Activated naive CD4-positive, alpha-beta T cell treated with anti-CD3 and anti-CD28 coated beads, Interleukin-2, amount 50 U/mL, for 16 hours (primary cell): Measurements from ENCODE around the gene CLK2.
"Not testable (repeated sequence)": the region's sequence is repeated elsewhere in the genome, so short reads cannot be mapped to it uniquely, and the experiment has no call there.

ENCODE experiments used
- DNase-seq: peaks from one replicate; pipeline ENCODE4 v3.0.0-alpha.2; 2020

The CLK2 gene

DNA sequence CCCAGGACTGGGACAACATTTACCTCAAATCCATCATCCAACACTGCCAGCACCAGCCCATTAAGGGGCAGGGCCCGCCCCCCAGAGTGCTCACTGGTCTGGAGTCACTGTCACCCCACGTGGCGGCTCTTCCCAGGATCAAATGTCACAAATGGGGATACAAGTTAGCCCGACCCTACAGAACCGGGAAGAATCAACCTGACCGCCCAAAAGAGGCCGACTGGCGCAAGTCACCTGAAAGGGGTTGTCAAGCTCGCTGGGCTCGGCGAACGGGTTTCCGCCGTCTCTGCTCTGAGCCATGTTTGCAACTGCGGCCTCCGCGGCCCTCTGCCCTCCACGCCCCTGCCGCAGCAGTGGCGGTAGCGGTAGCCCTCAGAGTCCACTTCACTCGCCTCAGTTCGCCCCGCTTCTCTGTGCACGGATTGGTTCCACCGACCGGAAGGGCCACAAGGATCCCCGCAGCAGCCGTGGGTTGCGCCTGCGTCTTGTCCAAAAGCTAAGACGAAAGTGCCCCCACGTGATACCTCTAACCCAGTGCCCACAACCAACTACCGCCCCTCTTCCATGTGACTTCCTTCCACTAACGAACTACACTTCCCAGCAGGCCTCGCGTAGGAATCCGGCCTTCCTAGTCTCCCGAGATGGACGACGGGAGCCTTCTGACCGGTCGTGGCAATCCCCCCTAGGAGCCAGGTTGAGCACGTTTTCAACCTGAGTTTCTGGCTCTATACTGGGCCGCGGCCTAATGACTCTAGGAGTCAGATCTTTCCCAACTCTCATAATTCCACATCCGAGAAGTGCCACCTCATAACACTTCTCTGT, 11.2 kb downstream of the CLK2 start, which contains the start of gene SCAMP3:
SCAMP3 (minus strand) TSS at position 509 of the 822 bp plus-strand sequence; CDS start at position 300, 209 bp downstream.
- peak; percentile 82 for DNase-seq

DNA sequence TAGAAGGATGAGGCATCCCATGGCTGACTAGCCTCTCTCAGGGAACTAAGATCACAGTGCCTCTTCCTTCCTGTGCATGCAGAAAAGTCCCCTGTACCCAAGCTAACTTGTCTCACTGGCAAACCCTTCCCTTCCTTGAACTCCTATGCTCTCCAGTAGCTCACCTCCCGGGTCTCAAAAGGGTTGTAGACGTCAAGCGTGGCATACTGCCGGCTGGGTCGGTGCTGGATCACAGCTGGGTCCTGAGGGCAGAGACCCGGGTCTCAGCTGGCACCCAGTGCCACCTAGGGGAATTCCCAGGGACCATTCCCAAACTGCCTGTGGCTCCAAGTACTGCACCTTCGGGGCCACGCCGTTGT, 11.8 kb downstream of the CLK2 start:
- no peak for DNase-seq

DNA sequence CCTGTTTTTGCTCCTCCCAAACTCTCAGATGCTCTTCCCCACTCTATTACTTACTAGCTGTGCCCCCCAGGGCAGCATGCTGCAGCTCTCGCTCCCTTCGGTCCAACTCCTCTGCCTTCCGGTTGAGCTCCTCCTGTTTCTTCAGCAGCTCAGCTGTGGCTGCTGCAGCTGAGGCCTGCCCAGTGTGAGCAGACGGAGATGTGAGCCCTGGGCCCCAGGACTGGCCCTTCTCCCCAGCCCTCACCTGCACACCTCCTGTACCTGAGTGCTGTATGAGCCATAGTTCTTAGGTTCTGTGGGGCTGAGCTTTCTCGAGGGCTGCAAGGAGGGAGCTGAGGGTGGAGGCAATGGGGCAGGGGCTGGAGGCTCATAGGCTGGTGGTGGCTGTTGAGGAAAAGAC, 13.0 kb downstream of the CLK2 start:
- no peak for DNase-seq

DNA sequence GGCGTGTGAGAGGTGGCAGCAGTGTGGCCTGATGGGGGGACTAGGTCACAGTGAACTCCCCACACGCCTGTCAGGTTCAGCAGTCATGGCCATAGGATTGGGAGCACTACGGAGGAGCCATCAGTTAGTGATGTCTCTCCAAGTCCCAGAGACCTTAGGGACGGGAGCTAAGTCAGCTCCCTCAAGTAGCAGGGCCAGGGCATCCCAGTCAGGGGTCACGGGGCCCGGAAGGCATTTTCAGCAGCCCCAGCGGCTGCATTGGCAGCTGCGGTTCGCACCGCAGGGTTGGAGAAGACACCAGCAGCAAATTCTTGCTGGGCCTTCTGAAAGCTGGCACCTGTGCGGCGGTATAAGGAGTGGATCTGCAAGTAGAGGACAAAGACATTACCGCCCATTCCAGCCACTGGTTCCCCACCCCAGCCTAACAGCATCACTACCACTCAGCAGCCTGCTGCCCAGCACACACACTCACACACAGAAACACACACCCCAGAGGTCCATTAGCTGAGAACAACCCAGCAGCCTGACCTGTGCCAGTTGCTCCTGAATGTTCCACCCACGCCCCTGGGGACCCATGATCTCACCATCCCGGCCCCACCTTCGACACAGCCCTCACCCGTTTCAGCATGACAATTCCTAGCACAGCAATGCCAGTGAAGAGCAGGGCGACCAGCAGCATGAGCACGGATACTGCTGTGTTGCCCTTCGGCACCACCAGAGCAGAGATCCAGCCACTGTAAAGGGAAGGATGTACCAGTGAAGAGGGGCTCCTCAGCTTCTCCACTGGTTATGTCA, 17.0 kb downstream of the CLK2 start:
- DNase-seq, result no peak

GRCh38 chr1:155255243-155256007, 17.9 kb downstream of the CLK2 start, which contains the start of gene ENTREP3:
Gene ENTREP3, minus strand, starts transcription at chr1:155255483. Its CDS starts 606 bp downstream, at chr1:155254877.
- DNase-seq, result peak; percentile 80

GRCh38 chr1:155254714-155255242, 18.5 kb downstream of the CLK2 start:
- no peak for DNase-seq

- no peak for DNase-seq
These were observed 19.0 kb downstream of the CLK2 start for GRCh38 chr1:155254228-155254713.

DNA sequence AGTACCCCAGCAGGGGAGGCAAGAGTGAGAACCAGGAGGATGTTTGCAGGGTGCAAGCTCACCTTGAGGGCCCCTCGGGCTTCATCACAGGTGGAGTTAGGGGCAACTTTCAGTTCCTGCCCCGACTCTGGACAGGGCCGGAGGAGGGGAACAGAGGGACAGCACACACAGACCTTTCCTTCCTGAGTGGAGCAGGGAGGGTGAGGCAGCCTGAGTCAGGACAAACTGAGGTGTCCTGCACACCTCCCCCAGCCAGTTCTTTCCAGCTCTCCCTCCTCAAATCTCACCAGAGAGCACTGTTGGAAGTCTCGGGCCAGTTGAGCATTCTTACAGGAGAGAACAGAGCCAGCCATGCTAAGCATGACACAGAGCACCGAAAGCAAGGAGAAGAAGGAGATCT, 19.5 kb downstream of the CLK2 start:
- no peak for DNase-seq

- no peak for DNase-seq
These were observed 20.1 kb downstream of the CLK2 start for GRCh38 chr1:155253208-155253607.

GRCh38 chr1:155251566-155251965, 21.7 kb downstream of the CLK2 start:
- no peak for DNase-seq

DNA sequence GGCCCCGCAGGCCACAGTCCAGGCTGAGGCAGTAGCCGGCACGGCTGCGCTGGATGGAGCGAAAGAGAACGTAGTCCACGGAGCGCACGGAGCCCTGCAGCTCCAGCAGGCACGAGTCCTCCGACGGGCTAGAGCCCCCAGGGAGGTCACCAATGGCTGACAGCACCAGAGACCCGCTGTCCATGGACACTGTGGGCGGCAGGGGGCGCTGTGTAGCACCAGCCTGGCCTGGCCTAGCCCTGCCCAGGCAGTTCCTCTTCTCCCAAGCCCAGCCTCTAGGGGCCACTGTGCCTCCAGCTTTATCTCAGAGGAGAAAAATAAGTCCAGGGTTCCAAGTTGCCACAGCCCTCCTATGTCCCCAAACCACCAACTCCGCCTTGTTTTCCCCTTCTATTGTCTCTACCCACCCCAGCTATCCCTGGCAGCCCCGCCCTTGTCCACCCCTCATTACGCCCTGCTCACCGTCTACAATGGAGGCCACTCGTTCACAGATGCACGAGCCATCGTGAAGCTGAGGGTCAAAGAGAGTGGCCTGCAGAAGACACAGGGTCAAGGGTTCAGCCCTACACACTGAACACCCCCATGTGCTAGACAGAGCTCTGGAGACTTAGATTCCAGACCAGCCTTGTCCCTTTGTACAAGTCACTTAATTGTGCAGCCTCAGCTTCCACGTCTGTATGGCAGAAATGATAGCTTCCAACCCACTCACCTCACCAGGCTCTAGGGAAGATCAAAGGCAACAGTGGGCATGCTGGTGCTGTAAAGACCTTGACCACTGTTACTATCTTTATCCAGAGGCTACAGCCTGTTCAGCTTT, 22.5 kb downstream of the CLK2 start:
- peak; percentile 96 for DNase-seq

- no peak for DNase-seq
These were observed 23.1 kb downstream of the CLK2 start for GRCh38 chr1:155250246-155250632.

- no peak for DNase-seq
These were observed 25.4 kb downstream of the CLK2 start for GRCh38 chr1:155247667-155248553.

DNA sequence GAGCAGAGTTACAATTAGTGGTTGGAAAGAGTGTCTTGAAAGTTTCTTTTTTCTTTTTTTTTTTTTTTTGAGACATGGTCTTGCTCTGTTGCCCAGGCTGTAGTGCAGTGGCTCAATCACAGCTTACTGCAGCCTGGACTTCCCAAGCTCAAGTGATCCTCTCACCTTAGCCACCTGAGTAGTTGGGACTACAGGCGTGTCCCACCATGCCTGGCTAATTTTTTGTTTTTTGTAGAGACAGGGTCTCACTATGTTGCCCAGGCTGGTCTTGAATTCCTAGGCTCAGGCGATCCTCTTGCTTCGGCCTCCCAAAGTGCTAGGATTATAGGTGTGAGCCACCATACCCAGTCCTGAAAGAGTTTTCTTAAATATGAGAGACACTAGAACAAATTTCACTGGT, 26.5 kb downstream of the CLK2 start:
- not testable (repeated sequence) for DNase-seq

DNA sequence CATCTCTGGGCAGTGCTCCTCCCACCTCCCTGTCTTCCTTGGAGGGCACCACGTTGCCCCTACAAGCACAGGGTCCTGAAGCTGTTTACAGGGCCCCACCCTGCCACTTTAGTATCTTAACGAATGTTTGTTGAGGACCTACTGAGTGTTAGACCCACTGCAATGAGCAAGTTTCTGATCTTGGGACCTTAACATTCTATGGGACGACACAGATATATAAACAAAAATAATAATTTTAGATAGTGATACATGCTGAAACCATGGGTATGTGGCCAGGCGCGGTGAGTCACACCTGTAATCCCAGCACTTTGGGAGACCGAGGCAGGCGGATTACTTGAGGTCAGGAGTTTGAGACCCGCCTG, 28.2 kb downstream of the CLK2 start:
- DNase-seq, result no peak

DNA sequence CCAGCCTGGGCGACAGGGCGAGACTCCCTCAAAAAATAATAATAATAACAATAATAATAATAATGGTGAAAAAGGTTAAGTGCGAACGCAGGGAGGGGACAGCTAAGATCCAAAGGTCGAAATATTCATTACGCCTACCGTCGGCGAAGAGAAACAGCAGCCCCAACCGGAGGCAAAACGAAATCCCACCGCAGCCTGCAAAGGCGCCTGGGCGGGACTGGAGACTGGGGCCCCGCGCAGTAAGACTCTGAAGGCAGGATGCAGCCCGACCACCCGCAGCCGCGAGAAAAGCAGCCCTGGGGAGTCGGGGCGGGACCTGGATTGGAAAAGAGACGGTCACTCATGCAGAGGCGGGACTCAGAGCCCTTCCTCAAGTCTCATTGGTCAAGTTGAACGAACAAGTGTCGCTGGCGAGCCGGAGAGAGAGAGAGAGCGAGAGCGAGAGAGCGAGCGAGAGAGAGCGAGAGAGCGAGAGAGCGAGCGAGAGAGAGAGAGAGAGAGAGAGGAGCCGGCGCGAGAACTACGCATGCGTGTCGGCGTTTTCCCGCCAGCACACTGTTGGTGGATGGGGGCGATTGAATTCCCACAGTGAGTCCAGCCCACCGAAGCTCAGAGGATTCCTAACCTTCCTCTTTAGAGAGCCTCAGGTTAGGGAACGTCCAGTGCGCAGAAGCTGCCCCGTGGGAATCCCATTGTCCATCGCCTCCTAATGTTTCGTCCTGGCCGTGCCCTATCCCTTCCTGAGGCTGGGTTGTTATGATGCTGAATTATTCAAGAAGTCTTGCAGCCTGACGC, 28.7 kb downstream of the CLK2 start:
- DNase-seq, result peak; percentile 86

DNA sequence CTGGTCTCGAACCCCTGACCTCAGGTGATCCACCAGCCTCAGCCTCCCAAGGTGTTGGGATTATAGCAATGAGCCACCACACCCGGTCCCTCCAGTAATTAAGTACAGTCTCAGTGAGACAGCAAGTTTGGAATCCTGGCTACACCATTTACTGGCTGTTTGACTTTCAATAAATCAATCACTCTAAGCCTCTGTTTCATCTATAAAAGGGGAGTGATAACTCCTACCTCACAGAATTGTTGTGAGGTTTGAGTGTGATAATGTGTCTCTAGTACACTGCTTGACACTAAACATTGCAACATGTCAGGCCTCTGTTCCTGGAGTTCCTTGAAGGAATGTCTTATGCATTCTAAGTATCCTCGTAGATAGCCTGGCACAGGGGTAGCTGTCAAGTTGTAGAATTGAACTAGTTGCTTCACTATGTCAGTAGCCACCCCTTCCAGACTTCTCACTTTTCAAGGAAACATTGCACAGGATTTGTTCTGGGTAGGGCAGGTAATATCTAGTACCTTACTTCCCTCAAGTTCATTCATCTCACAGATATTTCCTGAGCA, 30.4 kb downstream of the CLK2 start:
- no peak for DNase-seq

GRCh38 chr1:155241841-155242264, 31.5 kb downstream of the CLK2 start:
- DNase-seq, result no peak

GRCh38 chr1:155241069-155241679, 32.1 kb downstream of the CLK2 start:
- peak; percentile 56 for DNase-seq
